GM23338 (cell line): Measurements from ENCODE around the gene CLCNKA. TPM values are rescaled to one million over a fixed set of nuclear protein-coding genes. Genes with fewer than 3 reads are reported as not detected.
"Not testable (repeated sequence)": the region's sequence is repeated elsewhere in the genome, so short reads cannot be mapped to it uniquely, and the experiment has no call there.

Experiments
- ATAC-seq: fragments of 200-7000 bp; cut with Tn5 transposase; 3 replicates; pipeline ENCODE4 v1.9.1; 2020
- DNase-seq: peaks from one replicate; pipeline ENCODE4 v3.0.0-alpha.2; 2015; ENCODE audit warnings: low spot score
- H2AFZ ChIP-seq: fragments of 200-600 bp; sonication (generic); 2 replicates; pipeline ENCODE4 v1.8.0; 2016; ENCODE audit warnings: antibody characterized with exemption, mild to moderate bottlenecking, moderate library complexity
- H3F3A ChIP-seq: fragments of 200-600 bp; sonication (generic); replicated peaks from 2 replicates; pipeline ENCODE4 v1.8.0; 2017; ENCODE audit warnings: antibody characterized with exemption, mixed run types, low read depth
- H3K27ac ChIP-seq: fragments of 200-600 bp; sonication (generic); 2 replicates; pipeline ENCODE4 v1.6.1; 2016; ENCODE audit warnings: low read depth
- H3K27me3 ChIP-seq: fragments of 200-600 bp; sonication (generic); 2 replicates; pipeline ENCODE4 v1.8.0; 2016; ENCODE audit warnings: mild to moderate bottlenecking, mixed run types, moderate library complexity; ENCODE audit not compliant: insufficient read depth
- H3K36me3 ChIP-seq: fragments of 200-600 bp; sonication (generic); 2 replicates; pipeline ENCODE4 v1.8.0; 2016; ENCODE audit warnings: mild to moderate bottlenecking; ENCODE audit not compliant: insufficient read depth
- H3K4me1 ChIP-seq: fragments of 200-600 bp; sonication (generic); 2 replicates; pipeline ENCODE4 v1.8.0; 2016; ENCODE audit warnings: mild to moderate bottlenecking, moderate library complexity; ENCODE audit not compliant: insufficient read depth
- H3K4me2 ChIP-seq: fragments of 200-600 bp; sonication (generic); 2 replicates; pipeline ENCODE4 v1.7.1; 2017; ENCODE audit warnings: mixed run types
- H3K4me3 ChIP-seq: fragments of 200-600 bp; sonication (generic); 2 replicates; pipeline ENCODE4 v1.6.1; 2016; ENCODE audit warnings: mixed run types
- H3K79me2 ChIP-seq: fragments of 200-600 bp; sonication (generic); replicated peaks from 2 replicates; pipeline ENCODE4 v1.8.0; 2017; ENCODE audit warnings: mild to moderate bottlenecking; ENCODE audit not compliant: insufficient read depth
- H3K9me2 ChIP-seq: fragments of 200-600 bp; sonication (generic); 2 replicates; pipeline ENCODE4 v1.8.0; 2017; ENCODE audit not compliant: insufficient read depth
- H4K20me1 ChIP-seq: fragments of 200-600 bp; sonication (generic); replicated peaks from 2 replicates; pipeline ENCODE4 v1.8.0; 2017; ENCODE audit warnings: mild to moderate bottlenecking; ENCODE audit not compliant: insufficient read depth
- H3K27ac Mint-ChIP-seq: 2 replicates; pipeline ENCODE4 v1.8.0; 2020; ENCODE audit warnings: inconsistent platforms, mild to moderate bottlenecking, moderate library complexity, mixed read lengths
- H3K27me3 Mint-ChIP-seq: 3 replicates; pipeline ENCODE4 v1.8.0; 2022; ENCODE audit warnings: low read depth, mild to moderate bottlenecking, moderate library complexity, mixed read lengths, inconsistent platforms; ENCODE audit not compliant: insufficient read depth, poor library complexity
- H3K36me3 Mint-ChIP-seq: 3 replicates; pipeline ENCODE4 v1.8.0; 2021; ENCODE audit warnings: low read depth, mild to moderate bottlenecking, inconsistent platforms, moderate library complexity, mixed read lengths
- H3K4me1 Mint-ChIP-seq: 3 replicates; pipeline ENCODE4 v1.8.0; 2020; ENCODE audit warnings: mild to moderate bottlenecking, inconsistent platforms, mixed read lengths
- H3K4me3 Mint-ChIP-seq: 3 replicates; pipeline ENCODE4 v1.8.0; 2021; ENCODE audit warnings: moderate library complexity, mild to moderate bottlenecking, inconsistent platforms, mixed read lengths
- H3K9me3 Mint-ChIP-seq: 3 replicates; pipeline ENCODE4 v1.8.0; 2020; ENCODE audit warnings: moderate library complexity, mild to moderate bottlenecking, inconsistent platforms, mixed read lengths
- CTCF ChIP-seq, 2 experiments: fragments of 200-600 bp in 1 of 2; sonication (generic) in 1 of 2; conservative IDR thresholded peaks; 2 replicates each; pipeline versions ENCODE4 v1.5.1 to v1.6.1; 2016 to 2017; ENCODE audit warnings: antibody characterized with exemption in 2 of 2, low read depth in 2 of 2, mild to moderate bottlenecking in 2 of 2, moderate library complexity in 1 of 2
- ETS1 ChIP-seq: IDR thresholded peaks from 2 replicates; pipeline ENCODE4 v1.6.1; 2016; ENCODE audit warnings: antibody characterized with exemption
- EZH2 ChIP-seq: fragments of 200-600 bp; sonication (generic); IDR thresholded peaks from one replicate; pipeline ENCODE4 v1.8.0; 2017; ENCODE audit warnings: antibody characterized with exemption, mild to moderate bottlenecking, low read depth; ENCODE audit not compliant: unreplicated experiment
- EZH2phosphoT487 ChIP-seq: fragments of 200-600 bp; sonication (generic); IDR thresholded peaks from one replicate; pipeline ENCODE4 v1.8.1; 2018; ENCODE audit warnings: antibody characterized with exemption; ENCODE audit not compliant: unreplicated experiment
- JUNB ChIP-seq: IDR thresholded peaks from one replicate; pipeline ENCODE4 v1.6.1; 2016; ENCODE audit warnings: antibody characterized with exemption; ENCODE audit not compliant: unreplicated experiment
- REST ChIP-seq: IDR thresholded peaks from one replicate; pipeline ENCODE4 v1.6.1; 2018; ENCODE audit warnings: antibody characterized with exemption; ENCODE audit not compliant: unreplicated experiment
- ZNF331 ChIP-seq: fragments of 250-450 bp; sonication (Bioruptor Pico); IDR thresholded peaks from 2 replicates; pipeline ENCODE4 v1.5.0; 2020; ENCODE audit warnings: low read depth, mild to moderate bottlenecking, moderate library complexity
- polyA plus RNA-seq: library from polyadenylated mRNA; unstranded; fragments of >200 nt; fragmentation: Nextera tagmentation; extraction: Ambion mirVana; gene quantifications from 2 replicates; pipeline ENCODE4 v1.2.1, GENCODE V29; 2016
- total RNA-seq: library from RNA; depleted of rRNA; stranded (reverse); fragments of >200 nt; shearing (Covaris generic); gene quantifications from 2 replicates; pipeline ENCODE4 v1.2.3, GENCODE V29; 2014

Gene CLCNKA
- total and polyA plus RNA-seq, 2 experiments from 2014 or later, result 0.59 to 0.76 TPM

GRCh38 chr1:16038620-16038912 lies 16.7 kb downstream of the CLCNKA start:
- Histone ChIP-seq H3K79me2 (no peaks in the 10 kb centered on the region), H3K27ac (no peak overlapping the region), H3K4me1 (no peaks in the 10 kb centered on the region), H3K9me2 (no peaks in the 10 kb centered on the region), H3K27me3 (no peaks in the 10 kb centered on the region), H2AFZ (no peak overlapping the region), H3F3A (no peaks in the 10 kb centered on the region), H3K4me2 (no peak overlapping the region), H4K20me1 (no peaks in the 10 kb centered on the region), H3K4me3 (no peak overlapping the region), H3K36me3 (no peaks in the 10 kb centered on the region)
- Mint-ChIP-seq H3K4me3 (no peak overlapping the region), H3K9me3 (no peaks in the 10 kb centered on the region), H3K27me3 (peaks cover 14% of the 10 kb centered on the region), H3K27ac (no peak overlapping the region), H3K4me1 (peaks cover 7% of the 10 kb centered on the region; the same call in 2 of the 3 replicates), H3K36me3 (no peaks in the 10 kb centered on the region)
- no peak for TF ChIP-seq ZNF331 (CRISPR knock-in tag)
- no peak for TF ChIP-seq REST
- peak; percentile 14; the same call in 1 of the 3 replicates for ATAC-seq
- DNase-seq, result no peak

- not testable (repeated sequence) for H3K36me3 ChIP-seq, H2AFZ ChIP-seq, H3K4me1 Mint-ChIP-seq, ATAC-seq, H3K9me3 Mint-ChIP-seq, H3K27ac Mint-ChIP-seq, H3K4me3 ChIP-seq, H3K79me2 ChIP-seq, DNase-seq, H3K4me2 ChIP-seq, H3K36me3 Mint-ChIP-seq, H3K4me1 ChIP-seq, H3K9me2 ChIP-seq, H4K20me1 ChIP-seq, H3K27me3 ChIP-seq, H3F3A ChIP-seq, H3K4me3 Mint-ChIP-seq, H3K27ac ChIP-seq
- peaks cover 14% of the 10 kb centered on the region for H3K27me3 Mint-ChIP-seq
Observed at GRCh38 chr1:16039871-16040270, 18.0 kb downstream of the CLCNKA start.

- Histone ChIP-seq H3F3A (no peaks in the 10 kb centered on the region), H3K36me3 (no peaks in the 10 kb centered on the region), H3K9me2 (no peaks in the 10 kb centered on the region), H2AFZ (no peak overlapping the region), H3K4me3 (no peak overlapping the region), H3K27me3 (no peaks in the 10 kb centered on the region), H3K4me1 (no peaks in the 10 kb centered on the region), H3K4me2 (no peak overlapping the region), H3K27ac (no peak overlapping the region), H3K79me2 (no peaks in the 10 kb centered on the region), H4K20me1 (no peaks in the 10 kb centered on the region)
- Mint-ChIP-seq H3K27me3 (peaks cover 14% of the 10 kb centered on the region), H3K4me3 (no peak overlapping the region), H3K27ac (no peak overlapping the region), H3K9me3 (no peaks in the 10 kb centered on the region), H3K4me1 (peaks cover 7% of the 10 kb centered on the region; the same call in 2 of the 3 replicates), H3K36me3 (no peaks in the 10 kb centered on the region)
- ATAC-seq (no peak), DNase-seq (no peak)
- TF ChIP-seq EZH2, result no peak
- TF ChIP-seq ETS1, result no peak
- TF ChIP-seq CTCF (conservative IDR thresholded peaks at IDR 0.05; ENCODE audit: low read depth in 2 of 2), result no peak
- no peak for TF ChIP-seq JUNB
- no peak for TF ChIP-seq EZH2phosphoT487
Observed at GRCh38 chr1:16041200-16041599, 19.4 kb downstream of the CLCNKA start.
